CD14-positive monocyte (primary cell): Measurements from ENCODE around the gene TMEM107. TPM values are rescaled to one million over a fixed set of nuclear protein-coding genes. Genes with fewer than 3 reads are reported as not detected.
A peak's percentile ranks its signal among the peaks of the same experiment; 100 is the strongest.

Source experiments
- DNase-seq, 3 donors: peaks; one replicate each; pipeline ENCODE4 v3.0.0-alpha.2; 2011 to 2022
- H2AFZ ChIP-seq: 2 replicates; pipeline ENCODE4 v1.6.0; 2012; ENCODE audit warnings: mild to moderate bottlenecking, low read depth, low read length, inconsistent platforms; ENCODE audit not compliant: insufficient read depth, poor library complexity, severe bottlenecking
- H3K27ac ChIP-seq, 2 donors: 1 replicate in 1 of 2; 2 replicates in 1 of 2; pipeline ENCODE4 v1.5.1; 2012 to 2013; ENCODE audit warnings: low read length in 2 of 2, control low read depth in 1 of 2, inconsistent platforms in 1 of 2, low read depth in 1 of 2, mild to moderate bottlenecking in 1 of 2
- H3K27me3 ChIP-seq, 2 donors: one replicate each; pipeline versions ENCODE4 v1.6.0 to v1.6.1; 2011 to 2013; ENCODE audit warnings: low read length in 2 of 2; ENCODE audit not compliant: control insufficient read depth in 2 of 2, insufficient read depth in 2 of 2
- H3K36me3 ChIP-seq, 2 donors: replicated peaks in 1 of 2; 1 replicate in 1 of 2; 2 replicates in 1 of 2; pipeline versions ENCODE4 v1.5.1 to v1.6.1; 2012 to 2013; ENCODE audit warnings: low read length in 2 of 2, control low read depth in 1 of 2, inconsistent platforms in 1 of 2, mild to moderate bottlenecking in 1 of 2; ENCODE audit not compliant: insufficient read depth in 2 of 2, control insufficient read depth in 1 of 2
- H3K4me1 ChIP-seq, 2 donors: 1 replicate in 1 of 2; 2 replicates in 1 of 2; pipeline versions ENCODE4 v1.5.1 to v1.6.1; 2012 to 2013; ENCODE audit warnings: low read length in 2 of 2, control low read depth in 1 of 2, inconsistent platforms in 1 of 2, mild to moderate bottlenecking in 1 of 2, moderate library complexity in 1 of 2; ENCODE audit not compliant: insufficient read depth in 2 of 2, control insufficient read depth in 1 of 2
- H3K4me2 ChIP-seq: replicated peaks from 2 replicates; pipeline ENCODE3; 2012; ENCODE audit warnings: low read length, moderate library complexity, mild to moderate bottlenecking; ENCODE audit not compliant: poor library complexity, severe bottlenecking; ENCODE audit errors: extremely low read depth
- H3K4me3 ChIP-seq, 3 experiments: fragments of 200-600 bp in 1 of 3; sonication (generic) in 1 of 3; replicated peaks in 1 of 3; 1 replicate in 2 of 3; 2 replicates in 1 of 3; pipeline ENCODE4 v1.5.1; 2011 to 2013; ENCODE audit warnings: low read length in 3 of 3, mild to moderate bottlenecking in 3 of 3, control low read depth in 2 of 3, low read depth in 2 of 3, inconsistent platforms in 1 of 3, moderate library complexity in 1 of 3
- H3K79me2 ChIP-seq: 2 replicates; pipeline ENCODE4 v1.6.0; 2012; ENCODE audit warnings: mild to moderate bottlenecking, control low read depth, inconsistent platforms, low read length, moderate library complexity; ENCODE audit not compliant: insufficient read depth
- H3K9ac ChIP-seq: 2 replicates; pipeline ENCODE4 v1.6.0; 2017; ENCODE audit warnings: low read length, mild to moderate bottlenecking; ENCODE audit not compliant: insufficient read depth, poor library complexity, severe bottlenecking
- H3K9me3 ChIP-seq, 2 donors: replicated peaks in 1 of 2; 1 replicate in 1 of 2; 2 replicates in 1 of 2; pipeline versions ENCODE4 v1.5.1 to v1.6.1; 2012 to 2013; ENCODE audit warnings: low read length in 2 of 2, control low read depth in 1 of 2; ENCODE audit not compliant: control insufficient read depth in 1 of 2, insufficient read depth in 1 of 2
- H4K20me1 ChIP-seq: 2 replicates; pipeline ENCODE4 v1.6.0; 2012; ENCODE audit warnings: mild to moderate bottlenecking, low read length, control low read depth, moderate library complexity; ENCODE audit not compliant: insufficient read depth
- H3K27ac Mint-ChIP-seq, 7 donors: one replicate each; pipeline ENCODE4 v1.8.0; 2020; ENCODE audit warnings: mild to moderate bottlenecking in 7 of 7, mixed read lengths in 7 of 7, moderate library complexity in 6 of 7, inconsistent platforms in 2 of 7
- H3K27me3 Mint-ChIP-seq, 3 donors: one replicate each; pipeline ENCODE4 v1.8.0; 2021 to 2022; ENCODE audit warnings: low read depth in 3 of 3, mild to moderate bottlenecking in 3 of 3, mixed read lengths in 3 of 3, moderate library complexity in 3 of 3, inconsistent platforms in 1 of 3
- H3K36me3 Mint-ChIP-seq, 2 donors: one replicate each; pipeline ENCODE4 v1.8.0; 2020; ENCODE audit warnings: mixed read lengths in 2 of 2, inconsistent platforms in 1 of 2, mild to moderate bottlenecking in 1 of 2
- H3K4me1 Mint-ChIP-seq: one replicate; pipeline ENCODE4 v1.8.0; 2020; ENCODE audit warnings: mild to moderate bottlenecking, mixed read lengths
- H3K4me3 Mint-ChIP-seq, 2 donors: one replicate each; pipeline ENCODE4 v1.8.0; 2020; ENCODE audit warnings: mild to moderate bottlenecking in 2 of 2, mixed read lengths in 2 of 2, moderate library complexity in 1 of 2
- H3K9me3 Mint-ChIP-seq, 7 donors: one replicate each; pipeline ENCODE4 v1.8.0; 2020 to 2022; ENCODE audit warnings: mixed read lengths in 7 of 7, mild to moderate bottlenecking in 6 of 7, moderate library complexity in 6 of 7, inconsistent platforms in 2 of 7
- WGBS: methylation state at CpG from one replicate; pipeline ENCODE4 v1.1.5; 2013; ENCODE audit warnings: missing lambda C conversion rate; ENCODE audit not compliant: insufficient coverage; 5-methylcytosine and 5-hydroxymethylcytosine counted together
- intact Hi-C, 2 donors: fragments of 100-400 bp; cut with micrococcal nuclease; formaldehyde crosslinking; loops; one replicate each; pipeline versions ENCODE4 v1.15.0 to v1.15.1; 2023
- polyA plus RNA-seq, 3 donors: library from polyadenylated mRNA; depleted of rRNA in 1 of 3; unstranded in 2 of 3; stranded (reverse) in 1 of 3; fragments of 300-500 nt in 2 of 3; fragments of >200 nt in 1 of 3; fragmentation: Illumina TruSeq in 2 of 3; gene quantifications; 1 replicate in 2 of 3; 2 replicates in 1 of 3; pipeline ENCODE4 v1.2.3, GENCODE V29; 2012 to 2021
- TF ChIP-seq, protein P1 (sequence below): fragments of 200-600 bp; IDR thresholded peaks from one replicate; pipeline ENCODE4 v1.8.0; 2022; ENCODE audit warnings: antibody characterized with exemption, mild to moderate bottlenecking

TMEM107 gene
- polyA plus RNA-seq, 3 donors = 20.5 to 37.4 (median 31.4) TPM

DNA sequence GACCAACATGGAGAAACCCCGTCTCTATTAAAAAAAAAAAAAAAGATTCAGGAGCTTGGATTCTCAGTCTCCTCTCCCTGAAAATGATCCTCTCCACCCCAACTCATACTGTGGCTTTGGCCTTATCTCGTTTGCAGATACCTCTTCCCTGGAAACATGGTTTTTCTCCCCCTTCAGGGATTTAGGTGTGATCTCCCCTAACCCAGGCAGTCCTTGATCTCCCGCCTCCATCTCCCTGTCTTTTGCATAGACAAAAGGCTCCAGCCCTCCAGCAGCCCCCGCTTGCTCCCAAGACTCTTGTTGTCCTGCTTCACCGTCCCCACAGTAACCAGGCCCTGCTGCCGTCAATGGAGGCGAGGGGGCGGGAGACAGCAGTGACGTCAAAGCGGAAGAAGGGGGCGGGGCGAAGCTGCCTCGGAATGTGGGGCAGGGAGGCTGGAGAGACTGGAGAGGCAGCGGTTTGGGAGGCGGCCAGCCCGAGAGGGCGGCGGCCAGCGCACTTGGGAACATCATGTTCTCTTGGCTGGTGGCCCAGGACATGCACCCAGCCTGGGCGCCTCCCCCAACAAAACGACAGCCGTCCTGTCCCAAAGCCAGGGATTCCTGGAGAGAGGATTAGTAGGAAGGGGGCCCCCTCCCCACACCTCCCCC is 22.1 kb downstream of the TMEM107 start:
- TF ChIP-seq, protein P1, sequence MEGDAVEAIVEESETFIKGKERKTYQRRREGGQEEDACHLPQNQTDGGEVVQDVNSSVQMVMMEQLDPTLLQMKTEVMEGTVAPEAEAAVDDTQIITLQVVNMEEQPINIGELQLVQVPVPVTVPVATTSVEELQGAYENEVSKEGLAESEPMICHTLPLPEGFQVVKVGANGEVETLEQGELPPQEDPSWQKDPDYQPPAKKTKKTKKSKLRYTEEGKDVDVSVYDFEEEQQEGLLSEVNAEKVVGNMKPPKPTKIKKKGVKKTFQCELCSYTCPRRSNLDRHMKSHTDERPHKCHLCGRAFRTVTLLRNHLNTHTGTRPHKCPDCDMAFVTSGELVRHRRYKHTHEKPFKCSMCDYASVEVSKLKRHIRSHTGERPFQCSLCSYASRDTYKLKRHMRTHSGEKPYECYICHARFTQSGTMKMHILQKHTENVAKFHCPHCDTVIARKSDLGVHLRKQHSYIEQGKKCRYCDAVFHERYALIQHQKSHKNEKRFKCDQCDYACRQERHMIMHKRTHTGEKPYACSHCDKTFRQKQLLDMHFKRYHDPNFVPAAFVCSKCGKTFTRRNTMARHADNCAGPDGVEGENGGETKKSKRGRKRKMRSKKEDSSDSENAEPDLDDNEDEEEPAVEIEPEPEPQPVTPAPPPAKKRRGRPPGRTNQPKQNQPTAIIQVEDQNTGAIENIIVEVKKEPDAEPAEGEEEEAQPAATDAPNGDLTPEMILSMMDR = no peak
- Mint-ChIP-seq H3K27ac (no peak overlapping the region), H3K4me3 (peak overlapping the region in 1 of 2 donors; percentile 88), H3K9me3 (peaks cover 0 to 4% (median 0%) of the 10 kb centered on the region in 7 donors), H3K27me3 (peaks cover 0 to 12% (median 0%) of the 10 kb centered on the region in 3 donors), H3K36me3 (peaks cover 29 to 33% of the 10 kb centered on the region in 2 donors), H3K4me1 (peaks cover 39% of the 10 kb centered on the region)
- H3K4me2 ChIP-seq = peak overlapping the region; percentile 97
- intact Hi-C loops = loop anchor here in 1 of 2 donors (5.0 to 10.0 kb wide), 2 partner anchors 33 to 319 kb away; partner anchors contain the start of gene KDM6B
- no peak overlapping the region for H2AFZ ChIP-seq
- H3K36me3 ChIP-seq = peaks cover 12 to 17% of the 10 kb centered on the region in 2 donors
- peak; percentile 93 to 97 (median 94) for DNase-seq
- 0% methylated on average over 16 of the region's 22 CpGs for WGBS
- peak overlapping the region; percentile 65 to 100 (median 88) for H3K4me3 ChIP-seq
- peaks cover 26% of the 10 kb centered on the region for H3K79me2 ChIP-seq
- no peaks in the 10 kb centered on the region for H3K9me3 ChIP-seq
- H3K4me1 ChIP-seq = peaks cover 63 to 84% of the 10 kb centered on the region in 2 donors
- H4K20me1 ChIP-seq = peaks cover 60% of the 10 kb centered on the region
- H3K9ac ChIP-seq = peak overlapping the region; percentile 89
- H3K27ac ChIP-seq = peak overlapping the region; percentile 83 to 99
- H3K27me3 ChIP-seq = no peaks in the 10 kb centered on the region

DNA sequence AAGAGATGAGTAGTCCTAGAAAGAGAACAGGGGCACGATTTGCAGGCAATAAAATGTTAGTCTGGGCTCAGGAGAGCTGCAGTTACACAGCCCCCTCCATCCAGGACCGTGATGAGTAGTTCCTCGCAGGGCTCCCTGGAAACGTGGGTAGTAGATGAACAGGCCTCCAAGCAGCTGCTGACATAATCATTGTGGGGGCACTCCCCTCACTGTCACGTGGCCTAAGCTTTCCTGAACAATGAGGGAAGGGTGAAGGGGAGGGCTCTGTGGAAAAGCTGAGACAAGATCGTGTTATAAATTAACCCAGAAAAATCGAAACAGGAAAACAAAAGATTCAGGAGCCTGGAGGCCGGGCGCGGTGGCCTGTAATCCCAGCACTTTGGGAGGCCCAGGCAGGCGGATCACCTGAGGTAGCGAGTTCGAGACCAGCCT is 22.6 kb downstream of the TMEM107 start:
- Mint-ChIP-seq H3K4me3 (peak overlapping the region in 1 of 2 donors; percentile 82), H3K9me3 (peaks cover 0 to 4% (median 0%) of the 10 kb centered on the region in 7 donors), H3K27ac (no peak overlapping the region), H3K4me1 (peaks cover 34% of the 10 kb centered on the region), H3K27me3 (peaks cover 0 to 12% (median 0%) of the 10 kb centered on the region in 3 donors), H3K36me3 (peaks cover 34 to 36% of the 10 kb centered on the region in 2 donors)
- peaks cover 65% of the 10 kb centered on the region for H4K20me1 ChIP-seq
- no peak overlapping the region for H2AFZ ChIP-seq
- H3K27me3 ChIP-seq = no peaks in the 10 kb centered on the region
- peak; percentile 73 to 88 (median 78) for DNase-seq
- TF ChIP-seq, protein P1 = no peak
- intact Hi-C loops = loop anchor here in 1 of 2 donors (5.0 to 10.0 kb wide), 2 partner anchors 34 to 319 kb away; partner anchors contain the start of gene KDM6B
- no peaks in the 10 kb centered on the region for H3K9me3 ChIP-seq
- 32% methylated on average over 8 of the region's 13 CpGs for WGBS
- H3K36me3 ChIP-seq = peaks cover 17 to 22% of the 10 kb centered on the region in 2 donors
- H3K4me2 ChIP-seq = peak overlapping the region; percentile 97
- H3K4me1 ChIP-seq = peaks cover 61 to 79% of the 10 kb centered on the region in 2 donors
- H3K27ac ChIP-seq = peak overlapping the region; percentile 83 to 99
- peak overlapping the region in 1 of 3 experiments; percentile 100 for H3K4me3 ChIP-seq
- H3K9ac ChIP-seq = peak overlapping the region; percentile 89
- H3K79me2 ChIP-seq = peaks cover 26% of the 10 kb centered on the region
